Nephron (organoid): ENCODE measurements around the gene OR2T2.
"Not testable (repeated sequence)": the region's sequence is repeated elsewhere in the genome, so short reads cannot be mapped to it uniquely, and the experiment has no call there.

Source experiments
- H3K27ac Mint-ChIP-seq, 3 experiments: 2 replicates each; pipeline ENCODE4 v1.8.0; 2020; ENCODE audit warnings: mixed read lengths in 3 of 3, mild to moderate bottlenecking in 2 of 3, moderate library complexity in 1 of 3
- H3K27me3 Mint-ChIP-seq: 2 replicates; pipeline ENCODE4 v1.8.0; 2021; ENCODE audit warnings: low read depth, mild to moderate bottlenecking, moderate library complexity, mixed read lengths
- H3K36me3 Mint-ChIP-seq: 2 replicates; pipeline ENCODE4 v1.8.0; 2020; ENCODE audit warnings: low read depth, mixed read lengths
- H3K4me1 Mint-ChIP-seq: 2 replicates; pipeline ENCODE4 v1.8.0; 2020; ENCODE audit warnings: mixed read lengths
- H3K4me3 Mint-ChIP-seq, 3 experiments: 2 replicates each; pipeline ENCODE4 v1.8.0; 2020; ENCODE audit warnings: mild to moderate bottlenecking in 3 of 3, mixed read lengths in 3 of 3, moderate library complexity in 2 of 3
- H3K9me3 Mint-ChIP-seq: 2 replicates; pipeline ENCODE4 v1.8.0; 2020; ENCODE audit warnings: mixed read lengths
- TF ChIP-seq, protein P1 (sequence below), 3 experiments: fragments of 200-600 bp; sonication (generic); IDR thresholded peaks; one replicate each; pipeline ENCODE4 v1.5.0; 2021; ENCODE audit warnings: antibody characterized with exemption in 3 of 3; ENCODE audit not compliant: unreplicated experiment in 3 of 3

Gene OR2T2

DNA sequence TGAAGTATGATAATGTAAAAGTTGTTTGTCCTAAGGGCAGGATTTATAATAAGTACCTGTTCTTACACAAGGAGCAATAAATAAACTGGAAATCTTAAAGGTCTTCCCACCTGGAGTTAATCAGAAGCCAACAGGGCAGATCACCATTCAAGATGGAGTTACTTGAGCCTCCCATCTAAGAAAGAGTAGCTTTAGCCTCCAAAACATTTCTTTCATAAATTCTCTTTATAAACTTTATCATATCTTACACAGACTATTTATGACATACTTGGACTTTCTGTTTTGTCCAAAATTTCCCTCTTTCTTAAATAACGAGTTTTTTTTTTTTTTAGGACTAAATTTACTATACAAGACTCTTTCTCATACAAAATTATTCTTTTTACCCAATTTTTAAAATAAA, 24.1 kb upstream of the OR2T2 start:
- H3K27ac Mint-ChIP-seq = no peak overlapping the region
- peaks cover 43% of the 10 kb centered on the region for H3K9me3 Mint-ChIP-seq
- H3K4me1 Mint-ChIP-seq = no peaks in the 10 kb centered on the region
- H3K36me3 Mint-ChIP-seq = peaks cover 3% of the 10 kb centered on the region
- no peaks in the 10 kb centered on the region for H3K27me3 Mint-ChIP-seq
- TF ChIP-seq, protein P1, sequence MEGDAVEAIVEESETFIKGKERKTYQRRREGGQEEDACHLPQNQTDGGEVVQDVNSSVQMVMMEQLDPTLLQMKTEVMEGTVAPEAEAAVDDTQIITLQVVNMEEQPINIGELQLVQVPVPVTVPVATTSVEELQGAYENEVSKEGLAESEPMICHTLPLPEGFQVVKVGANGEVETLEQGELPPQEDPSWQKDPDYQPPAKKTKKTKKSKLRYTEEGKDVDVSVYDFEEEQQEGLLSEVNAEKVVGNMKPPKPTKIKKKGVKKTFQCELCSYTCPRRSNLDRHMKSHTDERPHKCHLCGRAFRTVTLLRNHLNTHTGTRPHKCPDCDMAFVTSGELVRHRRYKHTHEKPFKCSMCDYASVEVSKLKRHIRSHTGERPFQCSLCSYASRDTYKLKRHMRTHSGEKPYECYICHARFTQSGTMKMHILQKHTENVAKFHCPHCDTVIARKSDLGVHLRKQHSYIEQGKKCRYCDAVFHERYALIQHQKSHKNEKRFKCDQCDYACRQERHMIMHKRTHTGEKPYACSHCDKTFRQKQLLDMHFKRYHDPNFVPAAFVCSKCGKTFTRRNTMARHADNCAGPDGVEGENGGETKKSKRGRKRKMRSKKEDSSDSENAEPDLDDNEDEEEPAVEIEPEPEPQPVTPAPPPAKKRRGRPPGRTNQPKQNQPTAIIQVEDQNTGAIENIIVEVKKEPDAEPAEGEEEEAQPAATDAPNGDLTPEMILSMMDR (IDR thresholded peaks at IDR 0.05; ENCODE audit: unreplicated experiment in 3 of 3) = no peak
- H3K4me3 Mint-ChIP-seq = no peak overlapping the region

DNA sequence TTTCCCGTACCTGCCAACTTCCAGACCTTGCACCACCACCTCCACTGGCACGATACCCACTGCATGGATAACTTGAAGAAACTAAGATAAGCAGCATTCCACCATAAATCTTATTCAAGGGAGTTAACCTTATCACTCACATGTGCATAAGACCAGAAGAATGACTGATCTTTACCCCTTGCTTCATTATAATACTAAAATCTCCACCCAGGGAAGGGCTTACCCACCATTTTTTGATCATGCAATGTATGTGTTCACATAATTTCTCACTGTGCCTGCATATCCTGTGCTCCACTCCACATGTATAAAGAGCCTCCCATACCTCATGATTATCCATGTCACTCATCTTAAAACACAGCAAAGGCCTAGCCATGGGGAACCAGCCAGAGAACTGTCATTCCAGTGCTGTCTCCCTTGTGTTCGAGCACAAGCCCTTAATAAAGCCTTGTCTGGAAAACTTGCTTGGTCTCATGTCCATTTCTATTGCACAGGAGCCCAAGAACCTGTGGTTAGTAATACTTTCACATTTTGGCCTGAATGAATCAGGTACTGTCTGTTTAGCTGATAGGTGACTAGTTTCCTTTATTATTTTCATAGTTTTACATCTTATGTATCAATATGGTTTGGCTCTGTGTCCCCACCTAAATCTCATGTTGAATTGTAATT, 17.8 kb upstream of the OR2T2 start:
- peaks cover 57% of the 10 kb centered on the region for H3K9me3 Mint-ChIP-seq
- not testable (repeated sequence) for H3K36me3 Mint-ChIP-seq, H3K4me1 Mint-ChIP-seq, H3K27me3 Mint-ChIP-seq, H3K27ac Mint-ChIP-seq, H3K4me3 Mint-ChIP-seq

DNA sequence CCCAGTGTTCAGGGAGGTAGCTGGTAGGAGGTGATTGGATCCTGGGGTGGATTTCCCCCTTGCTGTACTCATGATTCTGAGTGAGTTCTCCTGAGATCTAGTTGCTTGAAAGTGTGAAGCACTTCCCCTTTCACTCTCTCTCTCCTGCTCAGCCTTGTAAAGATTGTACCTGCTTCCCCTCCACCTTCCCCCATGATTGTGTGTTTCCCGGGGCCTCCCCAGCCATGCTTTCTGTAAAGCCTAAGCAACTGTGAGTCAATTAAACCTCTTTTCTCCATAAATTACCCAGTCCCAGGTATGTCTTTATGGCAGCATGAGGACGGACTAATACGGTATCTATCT, 17.3 kb upstream of the OR2T2 start:
- H3K27me3 Mint-ChIP-seq, H3K27ac Mint-ChIP-seq, H3K4me3 Mint-ChIP-seq, H3K36me3 Mint-ChIP-seq, H3K4me1 Mint-ChIP-seq: not testable (repeated sequence)
- peaks cover 53% of the 10 kb centered on the region for H3K9me3 Mint-ChIP-seq

DNA sequence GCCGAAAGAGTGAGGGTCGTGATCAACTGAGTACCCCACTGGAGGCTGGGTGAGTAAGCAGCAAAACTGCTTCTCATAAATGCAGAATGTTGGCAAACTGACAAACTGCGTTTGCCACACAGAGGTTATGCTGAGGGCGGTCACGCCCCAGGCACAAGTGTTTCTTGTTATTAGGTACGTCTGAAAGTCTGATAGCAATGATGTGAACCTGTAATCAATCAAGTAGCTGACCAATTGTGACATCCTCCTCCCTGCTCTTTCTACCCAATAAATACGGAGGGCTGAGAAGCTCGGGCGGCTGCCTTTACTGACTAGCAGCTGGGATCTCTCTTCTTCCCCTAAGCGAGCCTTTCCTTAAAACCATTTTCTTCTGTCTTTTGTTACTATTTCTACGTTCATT, 13.8 kb upstream of the OR2T2 start:
- H3K4me1 Mint-ChIP-seq = not testable (repeated sequence)

DNA sequence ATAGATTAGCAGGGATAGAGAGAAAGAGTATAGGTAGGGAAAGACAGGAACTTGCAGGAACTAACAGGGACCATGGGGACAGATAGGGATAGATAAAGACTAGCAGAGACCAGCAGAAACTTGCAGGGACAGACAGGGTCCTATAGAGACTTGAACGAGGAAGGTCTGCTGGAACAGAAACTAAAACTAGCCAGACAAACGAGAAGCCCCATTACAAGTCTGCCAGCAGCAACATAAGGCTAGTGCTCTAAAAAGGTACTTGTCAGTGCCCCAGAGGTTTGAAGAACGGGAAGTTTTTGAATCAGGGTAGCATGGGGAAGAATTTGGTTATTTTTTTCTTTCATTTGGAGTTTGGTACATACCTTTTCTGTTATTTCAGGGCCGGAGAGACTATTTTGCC, 13.2 kb upstream of the OR2T2 start:
- not testable (repeated sequence) for H3K4me1 Mint-ChIP-seq, H3K27ac Mint-ChIP-seq, H3K4me3 Mint-ChIP-seq, H3K36me3 Mint-ChIP-seq, H3K27me3 Mint-ChIP-seq
- H3K9me3 Mint-ChIP-seq = peaks cover 38% of the 10 kb centered on the region

More for the DNA sequence above, 13.8 kb upstream of the OR2T2 start:
- H3K27ac Mint-ChIP-seq, H3K4me3 Mint-ChIP-seq, H3K36me3 Mint-ChIP-seq, H3K27me3 Mint-ChIP-seq: not testable (repeated sequence)
- H3K9me3 Mint-ChIP-seq = peaks cover 43% of the 10 kb centered on the region

DNA sequence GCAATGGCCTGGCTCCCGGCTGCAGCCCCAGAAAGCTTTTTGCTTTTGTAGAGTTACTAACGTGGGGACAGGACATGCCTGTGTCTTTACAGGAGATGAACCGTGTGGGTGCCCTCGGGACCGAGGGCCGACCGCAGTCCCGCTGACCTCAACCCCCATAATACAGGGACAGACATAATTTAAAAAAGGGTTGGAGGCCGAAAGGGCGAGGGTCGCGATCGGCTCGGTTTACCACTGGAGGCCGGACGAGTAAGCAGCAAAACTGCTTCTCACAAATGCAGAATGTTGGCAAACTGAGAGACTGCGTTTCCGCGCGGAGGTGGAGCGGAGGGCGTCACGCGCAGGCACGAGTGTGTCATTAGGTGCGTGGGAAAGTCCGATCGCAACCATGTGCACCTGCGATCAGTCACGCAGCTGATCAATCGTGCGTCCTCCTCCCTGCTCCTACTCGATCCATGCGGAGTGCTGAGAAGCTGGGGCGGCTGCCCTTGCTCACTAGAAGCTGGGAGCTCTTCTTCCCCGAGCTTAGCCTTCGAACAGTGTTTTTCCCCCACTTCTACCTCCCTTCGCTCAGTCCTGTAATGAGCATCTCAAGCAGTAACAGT, 11.5 kb upstream of the OR2T2 start:
- H3K27ac Mint-ChIP-seq, H3K4me3 Mint-ChIP-seq: not testable (repeated sequence)

DNA sequence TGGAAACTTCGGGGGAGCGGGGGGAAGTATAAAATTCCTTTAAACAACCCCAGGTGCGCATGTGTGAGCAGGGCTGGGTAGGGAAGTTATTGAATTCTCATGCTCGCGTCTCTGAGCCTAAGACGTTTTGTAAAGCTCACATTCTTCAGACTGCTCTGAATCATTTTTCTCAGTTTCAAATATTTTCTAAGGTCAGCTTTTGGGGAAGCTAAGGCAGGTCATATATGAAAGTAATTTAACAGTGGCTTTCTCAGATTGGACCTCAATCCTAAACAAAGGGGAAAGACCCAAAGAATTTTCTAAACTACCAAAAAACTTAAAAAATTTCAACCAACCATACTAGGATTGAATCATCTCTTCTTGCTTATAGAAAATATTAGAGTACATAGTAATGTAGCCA, 10.5 kb upstream of the OR2T2 start:
- H3K9me3 Mint-ChIP-seq = peaks cover 30% of the 10 kb centered on the region
- not testable (repeated sequence) for H3K4me1 Mint-ChIP-seq, H3K4me3 Mint-ChIP-seq, H3K36me3 Mint-ChIP-seq, H3K27me3 Mint-ChIP-seq, H3K27ac Mint-ChIP-seq

More for the DNA sequence above, 11.5 kb upstream of the OR2T2 start:
- H3K36me3 Mint-ChIP-seq, H3K27me3 Mint-ChIP-seq, H3K4me1 Mint-ChIP-seq: not testable (repeated sequence)
- H3K9me3 Mint-ChIP-seq = peaks cover 32% of the 10 kb centered on the region

DNA sequence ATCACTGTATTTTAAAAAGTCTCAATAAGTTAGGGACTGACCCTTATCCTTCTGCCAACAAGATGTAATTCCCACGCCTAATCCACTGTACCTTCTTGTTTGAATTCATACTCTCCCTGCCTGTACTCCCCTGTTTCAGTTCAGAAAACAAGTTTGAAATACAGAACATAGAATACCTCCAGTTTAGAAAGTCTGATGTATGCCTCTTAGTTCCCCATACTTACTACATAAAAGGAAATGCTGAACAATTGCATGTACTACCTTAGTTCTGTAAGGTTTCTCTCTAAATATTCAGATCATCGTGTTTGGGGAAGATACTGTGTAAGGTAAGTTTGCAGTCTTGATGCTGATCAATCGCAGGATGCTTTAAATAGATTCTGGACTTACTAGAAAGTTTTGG, 9.1 kb upstream of the OR2T2 start:
- H3K9me3 Mint-ChIP-seq = peaks cover 17% of the 10 kb centered on the region
- H3K27ac Mint-ChIP-seq, H3K4me1 Mint-ChIP-seq, H3K27me3 Mint-ChIP-seq, H3K36me3 Mint-ChIP-seq, H3K4me3 Mint-ChIP-seq: not testable (repeated sequence)

DNA sequence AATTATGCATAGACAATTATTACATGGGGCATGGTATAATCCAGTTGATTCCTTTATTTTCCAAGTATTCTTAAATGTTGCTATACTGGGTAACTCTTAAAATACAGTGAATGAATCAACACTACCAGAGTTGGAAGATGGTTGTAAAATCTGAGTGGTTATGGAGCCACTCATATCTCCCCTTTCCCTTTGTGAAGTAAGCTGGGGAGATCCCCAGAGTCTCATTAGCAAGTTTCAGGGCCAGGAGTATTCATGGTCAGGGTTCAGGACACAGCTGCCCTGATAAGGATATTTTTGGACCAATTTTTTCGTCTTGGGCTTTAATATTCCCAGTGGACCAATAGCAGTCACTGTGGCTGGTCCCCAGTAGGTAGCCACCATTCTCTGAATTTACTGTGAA, 6.8 kb upstream of the OR2T2 start:
- H3K4me1 Mint-ChIP-seq, H3K4me3 Mint-ChIP-seq, H3K36me3 Mint-ChIP-seq, H3K27me3 Mint-ChIP-seq, H3K27ac Mint-ChIP-seq, H3K9me3 Mint-ChIP-seq: not testable (repeated sequence)

DNA sequence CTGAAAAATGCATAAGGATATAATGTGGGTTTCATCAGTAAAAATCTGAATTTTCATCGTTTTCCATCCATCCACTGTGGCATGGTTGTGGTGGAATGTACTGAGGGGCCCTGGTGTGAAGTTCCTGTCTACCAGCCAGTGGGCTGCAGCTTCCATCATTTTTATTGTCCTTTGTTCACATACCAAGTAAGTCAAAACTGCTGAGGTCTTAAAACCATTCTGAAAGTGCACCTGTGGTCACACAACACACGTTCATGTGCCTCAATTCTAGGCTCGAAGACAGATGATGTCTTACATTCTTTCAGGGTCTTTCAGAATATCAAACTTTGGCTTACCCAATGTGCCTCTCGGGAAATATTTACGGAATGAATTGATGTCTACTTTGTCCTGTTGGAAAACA, 6.2 kb upstream of the OR2T2 start:
- H3K36me3 Mint-ChIP-seq, H3K27ac Mint-ChIP-seq, H3K4me1 Mint-ChIP-seq, H3K9me3 Mint-ChIP-seq, H3K27me3 Mint-ChIP-seq, H3K4me3 Mint-ChIP-seq: not testable (repeated sequence)

DNA sequence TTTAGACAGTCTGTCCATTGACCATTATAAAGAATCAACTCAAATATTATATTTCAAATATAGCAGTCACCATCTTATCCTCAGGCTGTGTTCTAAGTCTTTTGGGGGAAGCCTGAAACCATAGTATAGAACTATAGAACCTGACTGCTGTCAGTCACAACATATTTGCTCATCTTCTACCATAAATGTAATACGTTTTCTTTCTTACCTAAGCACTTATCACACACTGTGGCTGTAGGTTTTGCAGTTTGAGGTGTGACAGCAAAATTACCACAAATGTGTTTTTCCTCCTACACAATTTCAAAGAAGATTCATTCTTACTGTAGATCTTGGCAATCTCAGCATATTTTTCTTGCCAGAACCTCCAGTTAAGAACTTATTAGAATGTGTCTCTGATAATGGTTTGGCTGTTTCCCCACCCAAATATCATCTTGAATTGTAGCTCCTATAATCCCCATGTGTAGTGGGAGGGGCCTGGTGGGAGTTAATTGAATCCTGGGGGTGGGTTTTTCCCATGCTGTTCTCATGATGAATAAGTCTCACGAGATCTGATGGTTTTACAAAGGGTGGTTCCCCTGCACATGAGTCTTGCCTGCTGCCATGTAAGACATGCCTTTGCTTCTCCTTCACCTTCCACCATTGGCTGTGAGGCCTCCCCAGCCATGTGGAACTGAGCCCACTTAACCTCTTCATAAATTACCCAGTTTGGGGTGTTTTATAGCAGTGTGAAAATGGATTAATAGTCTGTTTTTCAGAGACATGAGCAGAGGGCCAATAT, 2.7 kb upstream of the OR2T2 start:
- not testable (repeated sequence) for H3K36me3 Mint-ChIP-seq, H3K4me3 Mint-ChIP-seq, H3K27ac Mint-ChIP-seq, H3K27me3 Mint-ChIP-seq, H3K4me1 Mint-ChIP-seq
- H3K9me3 Mint-ChIP-seq = peaks cover 16% of the 10 kb centered on the region

DNA sequence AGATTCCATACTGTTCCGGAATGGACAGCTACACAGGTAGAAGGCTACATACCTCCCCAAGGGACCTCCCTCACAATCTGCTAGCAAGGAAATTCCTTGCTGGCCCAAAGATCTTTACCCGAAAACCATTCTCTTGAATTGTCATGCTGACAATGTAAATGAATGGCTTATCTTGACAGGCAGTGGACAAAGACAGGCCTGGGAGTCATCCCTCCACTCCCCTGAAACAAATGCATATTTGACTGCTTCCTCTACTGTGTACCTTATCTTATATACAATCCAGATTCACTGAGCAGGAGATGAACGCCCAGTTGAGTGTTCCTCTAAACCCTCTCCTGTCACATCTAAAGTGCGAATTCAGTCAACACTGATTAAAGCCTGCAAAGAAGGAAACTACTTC, 834 bp upstream of the OR2T2 start:
- not testable (repeated sequence) for H3K4me3 Mint-ChIP-seq, H3K27me3 Mint-ChIP-seq, H3K36me3 Mint-ChIP-seq, H3K4me1 Mint-ChIP-seq, H3K27ac Mint-ChIP-seq
- peaks cover 13% of the 10 kb centered on the region for H3K9me3 Mint-ChIP-seq

DNA sequence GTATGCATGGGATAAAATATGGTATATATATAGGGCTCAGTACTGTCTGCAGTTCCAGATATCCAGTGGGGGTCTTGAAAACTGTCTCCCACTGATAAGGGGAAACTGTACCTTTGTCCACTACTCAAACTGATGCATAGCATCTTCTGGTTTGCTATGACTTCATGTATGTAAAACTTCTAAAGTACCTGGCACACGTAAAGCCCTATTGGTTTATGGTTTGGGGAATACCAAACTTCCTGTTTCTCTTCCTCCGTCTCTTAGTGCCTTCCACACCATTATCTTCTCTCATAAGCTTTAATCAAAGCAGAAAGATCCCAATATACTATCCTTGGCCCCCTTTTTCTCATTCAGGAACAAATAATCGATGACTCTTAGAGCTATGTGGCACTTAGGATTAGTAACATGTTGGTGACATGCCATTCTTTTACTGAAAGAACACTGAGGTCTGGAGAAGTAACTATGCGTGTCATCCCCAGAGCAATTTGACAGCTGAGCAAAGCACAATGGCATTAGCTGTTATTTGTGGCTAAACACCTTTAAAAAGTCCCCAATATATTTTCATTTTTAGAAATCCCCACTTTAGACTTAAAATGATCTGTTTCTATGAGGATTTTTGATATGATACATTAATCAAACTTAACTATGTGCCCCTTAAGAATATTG, 3.1 kb downstream of the OR2T2 start:
- H3K36me3 Mint-ChIP-seq, H3K4me3 Mint-ChIP-seq, H3K27ac Mint-ChIP-seq, H3K27me3 Mint-ChIP-seq, H3K4me1 Mint-ChIP-seq: not testable (repeated sequence)
- H3K9me3 Mint-ChIP-seq = peaks cover 17% of the 10 kb centered on the region
